ENCODE data around the gene KCTD11. TPM values are rescaled to one million over a fixed set of nuclear protein-coding genes. Genes with fewer than 3 reads are reported as not detected.

Gene KCTD11
- total RNA-seq, 1 donor = 8.6 TPM

DNA sequence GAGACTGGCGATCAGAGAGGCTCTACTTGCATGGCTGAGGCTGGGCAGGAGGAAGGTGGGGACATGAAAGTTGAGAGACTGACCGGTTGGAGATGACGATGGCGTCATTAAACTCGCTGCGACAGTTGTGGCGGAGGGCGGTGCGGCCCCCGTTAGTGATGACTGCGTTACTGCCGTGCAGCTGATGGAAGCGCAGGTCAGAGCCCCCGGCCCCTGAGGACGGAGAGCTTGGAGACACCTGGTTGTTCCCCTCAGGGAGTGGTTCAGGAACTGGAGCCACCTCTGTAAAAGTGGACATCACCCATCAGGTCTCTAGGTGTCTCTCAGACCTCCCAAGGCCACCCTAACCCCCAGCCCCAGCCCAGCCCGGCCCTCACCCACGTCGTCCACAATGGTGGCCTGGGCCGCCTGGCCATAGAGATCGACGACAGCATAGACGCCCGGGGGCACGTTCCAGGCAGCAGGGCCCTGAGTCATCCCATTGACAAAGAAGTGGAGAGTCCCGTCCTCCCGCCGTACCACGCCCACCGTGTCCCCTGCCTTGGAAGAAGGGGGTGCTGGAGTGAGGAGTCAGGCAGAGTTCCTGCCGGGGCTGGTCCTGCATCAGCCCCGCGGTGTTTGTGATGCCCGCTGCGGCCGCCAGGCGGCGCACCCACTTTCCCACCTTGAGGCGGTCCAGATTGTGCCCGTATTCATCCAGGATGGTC lies 28.1 kb upstream of the KCTD11 start:
- TF ChIP-seq, protein P1, sequence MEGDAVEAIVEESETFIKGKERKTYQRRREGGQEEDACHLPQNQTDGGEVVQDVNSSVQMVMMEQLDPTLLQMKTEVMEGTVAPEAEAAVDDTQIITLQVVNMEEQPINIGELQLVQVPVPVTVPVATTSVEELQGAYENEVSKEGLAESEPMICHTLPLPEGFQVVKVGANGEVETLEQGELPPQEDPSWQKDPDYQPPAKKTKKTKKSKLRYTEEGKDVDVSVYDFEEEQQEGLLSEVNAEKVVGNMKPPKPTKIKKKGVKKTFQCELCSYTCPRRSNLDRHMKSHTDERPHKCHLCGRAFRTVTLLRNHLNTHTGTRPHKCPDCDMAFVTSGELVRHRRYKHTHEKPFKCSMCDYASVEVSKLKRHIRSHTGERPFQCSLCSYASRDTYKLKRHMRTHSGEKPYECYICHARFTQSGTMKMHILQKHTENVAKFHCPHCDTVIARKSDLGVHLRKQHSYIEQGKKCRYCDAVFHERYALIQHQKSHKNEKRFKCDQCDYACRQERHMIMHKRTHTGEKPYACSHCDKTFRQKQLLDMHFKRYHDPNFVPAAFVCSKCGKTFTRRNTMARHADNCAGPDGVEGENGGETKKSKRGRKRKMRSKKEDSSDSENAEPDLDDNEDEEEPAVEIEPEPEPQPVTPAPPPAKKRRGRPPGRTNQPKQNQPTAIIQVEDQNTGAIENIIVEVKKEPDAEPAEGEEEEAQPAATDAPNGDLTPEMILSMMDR (IDR thresholded peaks at IDR 0.05; ENCODE audit: insufficient read depth, low read depth, low read length) = peak; percentile 86
- peak; percentile 31 for DNase-seq (ENCODE audit: low read depth)

DNA sequence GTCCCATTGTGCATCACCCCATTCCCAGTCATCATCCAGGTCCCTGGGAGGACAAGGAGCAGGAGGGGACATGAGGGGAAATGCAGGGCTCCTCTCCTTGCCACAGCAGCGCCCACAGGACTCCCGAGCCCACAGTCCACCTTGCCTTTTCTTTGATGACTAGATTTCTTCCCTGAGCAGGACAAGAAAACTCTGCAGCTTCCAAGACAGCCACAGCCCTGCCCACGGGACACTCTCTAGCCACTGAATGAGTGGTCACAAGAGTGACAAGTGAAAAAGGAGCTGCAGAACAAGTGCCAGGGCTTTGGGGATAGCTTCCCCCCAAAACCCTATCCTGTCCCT lies 27.6 kb upstream of the KCTD11 start:
- no peak overlapping the region for H3K4me3 ChIP-seq (ENCODE audit: low read depth, low read length)
- TF ChIP-seq, protein P1 (IDR thresholded peaks at IDR 0.05; ENCODE audit: insufficient read depth, low read depth, low read length) = no peak
- no peak for DNase-seq (ENCODE audit: low read depth)

More for the DNA sequence above, 28.1 kb upstream of the KCTD11 start:
- no peak overlapping the region for H3K4me3 ChIP-seq (ENCODE audit: low read depth, low read length)

DNA sequence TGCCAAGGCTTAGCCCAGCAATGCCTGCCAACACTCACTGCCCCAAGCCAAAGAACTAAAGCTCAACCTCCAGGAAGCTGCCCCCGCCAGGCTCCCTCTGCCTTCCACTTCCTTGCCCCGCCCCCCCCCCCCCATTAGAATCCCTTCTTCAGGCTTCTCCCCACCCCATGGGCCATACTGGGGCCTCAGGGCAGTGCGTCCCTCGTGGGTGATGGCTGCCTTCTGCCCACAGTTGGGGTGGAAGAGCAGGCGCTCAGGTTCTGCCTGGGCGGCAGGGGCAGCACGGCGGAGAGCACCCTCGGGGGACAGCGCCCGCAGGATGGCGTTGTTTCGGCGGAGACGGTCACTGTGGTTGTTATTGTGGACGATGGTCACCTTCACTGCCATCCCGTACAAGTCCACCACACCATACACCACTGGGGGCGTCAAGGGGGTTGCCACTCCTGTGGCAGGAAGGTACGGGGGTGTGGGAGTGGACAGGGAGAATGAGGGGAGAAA lies 26.9 kb upstream of the KCTD11 start:
- TF ChIP-seq, protein P1 (IDR thresholded peaks at IDR 0.05; ENCODE audit: insufficient read depth, low read depth, low read length) = no peak
- no peak overlapping the region for H3K4me3 ChIP-seq (ENCODE audit: low read depth, low read length)
- no peak for DNase-seq (ENCODE audit: low read depth)

DNA sequence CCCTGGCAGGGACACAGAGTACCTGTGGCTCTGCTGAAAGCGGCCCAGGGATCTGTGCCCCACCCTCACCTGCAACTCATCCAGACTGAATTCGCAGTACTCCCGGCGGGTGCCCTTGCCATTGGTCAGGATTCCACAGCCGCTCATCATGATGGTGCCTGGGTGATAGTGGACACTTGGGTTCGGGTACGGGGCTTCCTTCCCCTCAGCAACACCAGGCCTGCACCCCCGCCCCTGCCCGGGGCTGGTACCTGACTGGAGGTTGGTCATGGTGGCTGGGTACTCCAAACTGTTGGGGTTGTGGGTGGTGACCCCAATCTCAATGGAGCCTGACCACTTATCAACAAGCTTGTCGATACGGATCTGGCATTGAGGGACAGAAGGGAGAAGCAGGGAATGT lies 25.8 kb upstream of the KCTD11 start:
- TF ChIP-seq, protein P1 (IDR thresholded peaks at IDR 0.05; ENCODE audit: insufficient read depth, low read depth, low read length) = no peak
- no peak overlapping the region for H3K4me3 ChIP-seq (ENCODE audit: low read depth, low read length)
- DNase-seq (ENCODE audit: low read depth) = no peak

DNA sequence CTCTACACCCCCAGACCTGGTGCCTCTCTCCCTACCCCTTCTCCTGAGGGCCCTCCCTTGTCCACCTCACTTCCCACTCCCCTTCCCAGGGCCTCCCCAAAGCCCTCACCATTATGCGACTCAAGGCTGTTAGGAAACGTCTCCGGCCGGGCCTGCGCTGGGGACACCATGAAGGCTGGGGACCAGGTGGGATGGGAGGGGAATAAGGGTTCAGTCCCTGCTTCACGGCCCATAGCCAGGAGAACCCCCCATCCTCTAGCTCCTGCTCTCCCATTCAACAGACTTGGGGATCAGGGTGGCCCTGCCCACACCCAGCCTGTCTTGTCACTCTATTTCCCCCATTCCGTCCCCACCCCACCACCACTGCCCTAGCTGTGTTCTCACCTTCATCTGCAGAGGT lies 24.9 kb upstream of the KCTD11 start:
- no peak overlapping the region for H3K4me3 ChIP-seq (ENCODE audit: low read depth, low read length)
- TF ChIP-seq, protein P1 (IDR thresholded peaks at IDR 0.05; ENCODE audit: insufficient read depth, low read depth, low read length) = no peak
- DNase-seq (ENCODE audit: low read depth) = no peak

DNA sequence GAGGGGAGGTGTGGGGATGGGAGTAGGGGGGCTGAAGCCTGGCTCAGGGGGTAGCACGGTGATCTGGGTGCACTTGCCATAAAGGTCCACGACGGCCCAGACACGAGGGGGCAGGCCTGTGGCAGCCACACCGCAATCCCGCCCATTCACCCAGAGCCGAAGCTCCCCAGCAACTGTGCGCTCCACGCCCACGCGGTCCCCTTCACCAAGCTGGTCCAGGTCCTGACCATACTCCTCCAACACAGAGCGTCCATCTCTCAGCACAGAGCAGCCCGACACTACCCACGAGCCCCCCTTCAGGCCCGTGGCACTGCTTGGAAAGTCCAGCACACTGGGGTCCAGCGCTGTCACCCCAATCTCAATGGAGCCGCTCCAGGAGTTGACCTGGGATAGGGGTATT lies 24.5 kb upstream of the KCTD11 start:
- TF ChIP-seq, protein P1 (IDR thresholded peaks at IDR 0.05; ENCODE audit: insufficient read depth, low read depth, low read length) = no peak
- no peak overlapping the region for H3K4me3 ChIP-seq (ENCODE audit: low read depth, low read length)
- DNase-seq (ENCODE audit: low read depth) = no peak

DNA sequence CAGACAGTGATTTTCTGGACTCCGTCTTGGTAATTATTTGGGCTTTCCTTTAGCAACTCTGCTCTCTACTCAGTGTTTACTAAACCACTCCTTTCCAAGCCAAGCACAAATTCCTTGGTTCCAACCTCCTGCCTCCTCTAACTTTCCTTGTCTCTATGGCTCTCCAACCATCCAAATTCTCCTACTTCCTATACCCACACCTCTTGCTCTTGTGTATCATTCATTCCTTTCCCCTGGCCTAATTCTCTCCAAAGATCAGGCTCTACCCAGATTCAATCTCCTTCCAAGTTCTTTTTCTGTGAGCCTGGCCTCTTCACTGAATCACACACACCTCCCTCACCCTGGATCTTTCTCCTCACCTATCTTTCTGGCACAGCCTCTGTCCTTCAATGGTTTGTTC lies 24.0 kb upstream of the KCTD11 start:
- H3K4me3 ChIP-seq (ENCODE audit: low read depth, low read length) = no peak overlapping the region
- TF ChIP-seq, protein P1 (IDR thresholded peaks at IDR 0.05; ENCODE audit: insufficient read depth, low read depth, low read length) = no peak
- no peak for DNase-seq (ENCODE audit: low read depth)
